ENCODE results near the gene TMEM254. TPM values are rescaled to one million over a fixed set of nuclear protein-coding genes. Genes with fewer than 3 reads are reported as not detected.
"Not testable (repeated sequence)": the region's sequence is repeated elsewhere in the genome, so short reads cannot be mapped to it uniquely, and the experiment has no call there.

The TMEM254 gene
- total and polyA plus RNA-seq, 2 of the 4 experiments (the other 2 are of a cell fraction), result 4.7 to 10.7 TPM

DNA sequence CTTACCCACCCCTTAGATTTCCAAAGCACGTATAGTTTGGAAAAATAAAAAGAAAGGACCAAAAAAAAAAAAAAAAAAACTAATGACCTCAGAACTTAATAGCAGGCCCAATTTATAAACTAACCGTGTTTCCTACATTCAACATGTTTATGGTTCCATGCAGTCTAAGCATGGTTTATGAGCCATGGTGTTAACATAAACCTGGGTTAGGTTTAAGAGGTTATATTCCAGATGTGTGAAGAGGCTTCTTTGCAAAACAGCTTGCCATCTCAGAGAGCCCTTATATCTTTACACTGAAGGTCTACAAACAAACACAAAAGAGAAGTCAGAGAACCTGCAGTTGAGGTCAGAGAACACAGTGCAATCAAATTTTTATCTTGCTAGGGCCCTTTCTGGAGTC is 15.8 kb downstream of the TMEM254 start:
- Histone ChIP-seq H3K27ac (ENCODE audit: insufficient read depth, low read length) (no peak overlapping the region), H2BK120ac (ENCODE audit: low read depth, low read length) (no peak overlapping the region), H4K5ac (ENCODE audit: low read depth, low read length) (no peak overlapping the region), H2AK9ac (replicated peaks; ENCODE audit: low read depth, low read length, poor library complexity) (no peak overlapping the region), H3K18ac (ENCODE audit: low read depth, low read length) (no peak overlapping the region), H3K4ac (ENCODE audit: low read depth, low read length) (no peak overlapping the region), H4K8ac (ENCODE audit: low read depth in 2 of 2, low read length in 2 of 2) (no peak overlapping the region), H3K9me1 (ENCODE audit: insufficient read depth, low read length) (no peaks in the 10 kb centered on the region), H3K4me1 (ENCODE audit: control insufficient read depth, insufficient read depth, low read length) (no peaks in the 10 kb centered on the region), H3K14ac (replicated peaks; ENCODE audit: low read depth, low read length) (no peak overlapping the region), H3K27me3 (ENCODE audit: control insufficient read depth, insufficient read depth, low read length) (no peaks in the 10 kb centered on the region), H3K4me2 (ENCODE audit: low read depth, low read length) (no peak overlapping the region), H4K91ac (ENCODE audit: insufficient read depth, low read depth, low read length) (no peak overlapping the region), H2BK15ac (ENCODE audit: low read depth, low read length) (no peak overlapping the region), H2BK20ac (ENCODE audit: low read depth, low read length) (no peak overlapping the region), H3K23ac (ENCODE audit: low read depth, low read length) (no peak overlapping the region), H4K20me1 (ENCODE audit: insufficient read depth, low read length) (no peaks in the 10 kb centered on the region), H2AFZ (replicated peaks; ENCODE audit: low read length, poor library complexity) (no peak overlapping the region), H2AK5ac (ENCODE audit: low read depth, low read length) (no peak overlapping the region), H3K4me3 (ENCODE audit: insufficient read depth, low read depth, low read length) (no peak overlapping the region), H3K9ac (ENCODE audit: low read depth, low read length) (no peak overlapping the region), H2BK5ac (ENCODE audit: low read depth, low read length, poor library complexity, severe bottlenecking) (no peak overlapping the region), H3K9me3 (ENCODE audit: control insufficient read depth, insufficient read depth, low read length) (no peaks in the 10 kb centered on the region), H3K56ac (ENCODE audit: extremely low read depth, insufficient read depth, low read length) (no peak overlapping the region), H3K79me1 (ENCODE audit: low read depth in 1 of 2, low read length in 2 of 2) (no peaks in the 10 kb centered on the region), H3K36me3 (ENCODE audit: control insufficient read depth, insufficient read depth, low read length) (no peaks in the 10 kb centered on the region)
- no TSS peak for BruUV-seq (replicated peaks)
- TF ChIP-seq, protein P1, sequence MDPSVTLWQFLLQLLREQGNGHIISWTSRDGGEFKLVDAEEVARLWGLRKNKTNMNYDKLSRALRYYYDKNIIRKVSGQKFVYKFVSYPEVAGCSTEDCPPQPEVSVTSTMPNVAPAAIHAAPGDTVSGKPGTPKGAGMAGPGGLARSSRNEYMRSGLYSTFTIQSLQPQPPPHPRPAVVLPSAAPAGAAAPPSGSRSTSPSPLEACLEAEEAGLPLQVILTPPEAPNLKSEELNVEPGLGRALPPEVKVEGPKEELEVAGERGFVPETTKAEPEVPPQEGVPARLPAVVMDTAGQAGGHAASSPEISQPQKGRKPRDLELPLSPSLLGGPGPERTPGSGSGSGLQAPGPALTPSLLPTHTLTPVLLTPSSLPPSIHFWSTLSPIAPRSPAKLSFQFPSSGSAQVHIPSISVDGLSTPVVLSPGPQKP (IDR thresholded peaks at IDR 0.05; ENCODE audit: borderline replicate concordance, low read depth, low read length), result no peak
- TF ChIP-seq BHLHE40 (IDR thresholded peaks at IDR 0.05; ENCODE audit: low read depth, low read length), result no peak
- no peak for TF ChIP-seq USF2 (IDR thresholded peaks at IDR 0.05; ENCODE audit: low read depth, low read length)
- TF ChIP-seq CEBPB (IDR thresholded peaks at IDR 0.05; ENCODE audit: low read depth, low read length), result no peak
- TF ChIP-seq SMC3 (IDR thresholded peaks at IDR 0.05; ENCODE audit: low read depth, low read length), result no peak
- TF ChIP-seq MAZ (IDR thresholded peaks at IDR 0.05; ENCODE audit: borderline replicate concordance, low read depth, low read length), result no peak
- TF ChIP-seq MXI1 (IDR thresholded peaks at IDR 0.05; ENCODE audit: borderline replicate concordance, low read depth, low read length), result no peak
- in situ Hi-C loops (cut with MboI; ENCODE audit: low sequenced_read_pairs), result no loop called here
- ChIA-PET CTCF (no interaction called here), POLR2A (ENCODE audit: unreplicated experiment) (interaction anchor here (0.5 kb wide), 1 partner anchor 45 kb away, joined by 3 read pairs; no protein-coding TSS in a partner anchor)
- ATAC-seq (ENCODE audit: low read depth), result no peak
- DNase-seq, result no peak
- WGBS, 2 experiments (ENCODE audit: extremely low coverage in 2 of 2, insufficient read length in 1 of 2), result no CpG with 5 or more reads among the region's 2 CpGs
- dilution Hi-C loops (cut with HindIII; ENCODE audit: low sequenced_read_pairs, unreplicated experiment), result no loop called here
- intact Hi-C loops (cut with micrococcal nuclease), result no loop called here

- H3K23ac ChIP-seq (ENCODE audit: low read depth, low read length); H3K4me2 ChIP-seq (ENCODE audit: low read depth, low read length); H3K36me3 ChIP-seq (ENCODE audit: control insufficient read depth, insufficient read depth, low read length); H4K5ac ChIP-seq (ENCODE audit: low read depth, low read length); H3K18ac ChIP-seq (ENCODE audit: low read depth, low read length); H2AK5ac ChIP-seq (ENCODE audit: low read depth, low read length); in situ Hi-C loops (cut with MboI; ENCODE audit: low sequenced_read_pairs); H3K4me3 ChIP-seq (ENCODE audit: insufficient read depth, low read depth, low read length); H4K8ac ChIP-seq (ENCODE audit: low read depth in 2 of 2, low read length in 2 of 2); intact Hi-C loops (cut with micrococcal nuclease); H3K14ac ChIP-seq (replicated peaks; ENCODE audit: low read depth, low read length); H3K79me1 ChIP-seq (ENCODE audit: low read depth in 1 of 2, low read length in 2 of 2); H3K9me1 ChIP-seq (ENCODE audit: insufficient read depth, low read length); H2BK15ac ChIP-seq (ENCODE audit: low read depth, low read length); H2BK5ac ChIP-seq (ENCODE audit: low read depth, low read length, poor library complexity, severe bottlenecking); POLR2A ChIA-PET (ENCODE audit: unreplicated experiment); ATAC-seq (ENCODE audit: low read depth); H3K4me1 ChIP-seq (ENCODE audit: control insufficient read depth, insufficient read depth, low read length); DNase-seq; H3K27ac ChIP-seq (ENCODE audit: insufficient read depth, low read length); H3K9me3 ChIP-seq (ENCODE audit: control insufficient read depth, insufficient read depth, low read length); H3K27me3 ChIP-seq (ENCODE audit: control insufficient read depth, insufficient read depth, low read length); H3K4ac ChIP-seq (ENCODE audit: low read depth, low read length); dilution Hi-C loops (cut with HindIII; ENCODE audit: low sequenced_read_pairs, unreplicated experiment); H2BK120ac ChIP-seq (ENCODE audit: low read depth, low read length); H3K56ac ChIP-seq (ENCODE audit: extremely low read depth, insufficient read depth, low read length); BruUV-seq (replicated peaks); H2AFZ ChIP-seq (replicated peaks; ENCODE audit: low read length, poor library complexity); H2BK20ac ChIP-seq (ENCODE audit: low read depth, low read length); H4K20me1 ChIP-seq (ENCODE audit: insufficient read depth, low read length); H4K91ac ChIP-seq (ENCODE audit: insufficient read depth, low read depth, low read length); H2AK9ac ChIP-seq (replicated peaks; ENCODE audit: low read depth, low read length, poor library complexity); CTCF ChIA-PET; H3K9ac ChIP-seq (ENCODE audit: low read depth, low read length): not testable (repeated sequence)
- WGBS, 2 experiments (ENCODE audit: extremely low coverage in 2 of 2, insufficient read length in 1 of 2), result no CpG with 5 or more reads among the region's 2 CpGs
Measured at GRCh38 chr10:80098272-80098671, 19.8 kb downstream of the TMEM254 start.
